Choroid plexus epithelial cell (primary cell): Measurements from ENCODE around the gene INHA.
A peak's percentile ranks its signal among the peaks of the same experiment; 100 is the strongest.

Source experiments
- DNase-seq: peaks from one replicate; pipeline ENCODE4 v3.0.0-alpha.2; 2010; ENCODE audit warnings: low read depth
- H3K4me3 ChIP-seq: 2 replicates; pipeline ENCODE4 v1.5.1; 2011; ENCODE audit warnings: low read depth, mild to moderate bottlenecking, control low read depth, low read length, moderate library complexity
- CTCF ChIP-seq: conservative IDR thresholded peaks from 2 replicates; pipeline ENCODE4 v1.5.1; 2011; ENCODE audit warnings: low read depth, mild to moderate bottlenecking, control low read depth, inconsistent platforms, low read length, moderate library complexity

INHA gene

GRCh38 chr2:219572237-219573001 is at the start of gene INHA:
INHA (plus strand) TSS chr2:219572310; CDS start chr2:219572375, 65 bp downstream.
- DNase-seq, result no peak
- no peak for TF ChIP-seq CTCF
- peak within 1 kb of the TSS; percentile 82 for H3K4me3 ChIP-seq

GRCh38 chr2:219523031-219523671 is 49.0 kb upstream of the INHA start:
- no peak overlapping the region for H3K4me3 ChIP-seq
- peak; percentile 17 for DNase-seq
- TF ChIP-seq CTCF, result no peak

GRCh38 chr2:219524817-219525216 is 47.3 kb upstream of the INHA start:
- H3K4me3 ChIP-seq, result no peak overlapping the region
- DNase-seq, result no peak
- TF ChIP-seq CTCF, result no peak

- TF ChIP-seq CTCF, result no peak
- no peak for DNase-seq
- no peak overlapping the region for H3K4me3 ChIP-seq
Measured at GRCh38 chr2:219525533-219526232, 46.4 kb upstream of the INHA start.

- TF ChIP-seq CTCF, result no peak
- no peak for DNase-seq
- H3K4me3 ChIP-seq, result no peak overlapping the region
Measured at GRCh38 chr2:219526320-219527075, 45.6 kb upstream of the INHA start.

GRCh38 chr2:219527076-219527394 is 45.1 kb upstream of the INHA start:
- no peak for DNase-seq
- no peak overlapping the region for H3K4me3 ChIP-seq
- TF ChIP-seq CTCF, result no peak
